Right forelimb (tissue), 1 donor: ENCODE data around the gene GGN.
"Not testable (repeated sequence)": the region's sequence is repeated elsewhere in the genome, so short reads cannot be mapped to it uniquely, and the experiment has no call there.

Experiments
- DNase-seq: peaks from one replicate; pipeline ENCODE4 v3.0.0-alpha.2; 2018

The GGN gene

GRCh38 chr19:38411041-38411712 is 23.3 kb upstream of the GGN start:
- DNase-seq = no peak

- not testable (repeated sequence) for DNase-seq
These were observed 22.6 kb upstream of the GGN start for GRCh38 chr19:38410407-38410806.

GRCh38 chr19:38409631-38410133 is 21.8 kb upstream of the GGN start:
- peak; percentile 62 for DNase-seq

GRCh38 chr19:38405276-38405675 is 17.4 kb upstream of the GGN start:
- DNase-seq = no peak

- no peak for DNase-seq
These were observed 17.0 kb upstream of the GGN start for GRCh38 chr19:38404858-38405257.

- DNase-seq = peak; percentile 99
These were observed 15.3 kb upstream of the GGN start, which contains the start of gene FAM98C for GRCh38 chr19:38402967-38403674. TSS of gene FAM98C (plus strand) at chr19:38403093. CDS start at chr19:38403154, 61 bp downstream.

GRCh38 chr19:38402623-38402966 is 14.8 kb upstream of the GGN start:
- DNase-seq = no peak

GRCh38 chr19:38401148-38401547 is 13.3 kb upstream of the GGN start:
- no peak for DNase-seq

- DNase-seq = no peak
These were observed 12.5 kb upstream of the GGN start for GRCh38 chr19:38400361-38400760.

GRCh38 chr19:38399537-38399936 is 11.7 kb upstream of the GGN start:
- DNase-seq = no peak

- no peak for DNase-seq
These were observed 11.2 kb upstream of the GGN start for GRCh38 chr19:38399081-38399480.

GRCh38 chr19:38395381-38396114 is 7.7 kb upstream of the GGN start:
- no peak for DNase-seq

GRCh38 chr19:38394488-38394887 is 6.7 kb upstream of the GGN start:
- DNase-seq = no peak

- no peak for DNase-seq
These were observed 5.0 kb upstream of the GGN start for GRCh38 chr19:38392707-38393308.

- DNase-seq = no peak
These were observed 4.2 kb upstream of the GGN start for GRCh38 chr19:38391911-38392464.

GRCh38 chr19:38389957-38390924 is 2.4 kb upstream of the GGN start:
- no peak for DNase-seq

- DNase-seq = no peak
These were observed 1.5 kb upstream of the GGN start for GRCh38 chr19:38389101-38389925.

- no peak for DNase-seq
These were observed 691 bp upstream of the GGN start, which contains the start of gene SPRED3 for GRCh38 chr19:38388349-38389100. TSS of gene SPRED3 (plus strand) at chr19:38388697. CDS start at chr19:38390303, 1,606 bp downstream.

GRCh38 chr19:38386971-38387549 is 774 bp downstream of the GGN start:
- no peak for DNase-seq
